Measurements from ENCODE around the gene RAD51. TPM values are rescaled to one million over a fixed set of nuclear protein-coding genes. Genes with fewer than 3 reads are reported as not detected.

The RAD51 gene
- total RNA-seq, 4 donors from 2014 or later, result 3.0 TPM; not detected in 3

DNA sequence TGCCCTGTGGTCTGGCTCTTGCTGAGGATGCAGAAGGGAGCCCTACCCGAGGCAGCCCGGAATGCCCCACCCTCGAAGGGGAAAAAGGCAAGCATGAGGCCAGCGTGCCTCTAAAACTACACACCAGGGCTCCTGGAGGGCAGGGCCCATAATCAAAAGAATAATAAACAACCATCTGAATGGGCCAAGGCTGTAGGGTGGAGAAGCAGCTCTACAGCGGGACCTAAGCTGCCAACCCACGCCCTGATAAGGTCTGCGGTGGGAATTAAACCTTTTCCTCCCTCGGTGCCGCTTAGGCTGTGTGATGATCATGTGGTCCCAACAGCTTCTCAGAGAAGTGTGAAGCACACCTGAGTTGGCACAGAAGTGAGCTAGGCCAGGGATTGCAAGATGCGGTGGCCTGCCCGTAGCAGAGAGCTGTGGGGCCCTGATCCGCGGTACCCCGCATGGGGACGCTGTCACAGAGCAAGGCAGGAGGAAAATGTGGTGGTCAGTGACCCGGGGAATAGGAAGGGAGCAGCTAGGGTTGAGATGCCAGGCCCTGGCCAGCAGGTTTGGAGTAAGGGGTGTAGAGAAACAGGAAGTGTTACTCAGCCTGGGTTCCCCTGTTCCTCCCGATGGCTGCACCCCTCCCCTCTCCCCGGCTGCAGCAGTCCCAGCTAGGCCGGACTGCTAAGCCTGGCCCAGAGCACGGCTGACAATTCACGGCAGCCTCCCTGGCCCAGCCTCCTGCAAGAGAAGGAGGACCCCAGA, 73.7 kb downstream of the RAD51 start:
- Histone ChIP-seq H3K27ac (peak overlapping the region in 3 of 4 donors; percentile 42 to 66 (median 51)), H3K4me3 (no peak overlapping the region)

DNA sequence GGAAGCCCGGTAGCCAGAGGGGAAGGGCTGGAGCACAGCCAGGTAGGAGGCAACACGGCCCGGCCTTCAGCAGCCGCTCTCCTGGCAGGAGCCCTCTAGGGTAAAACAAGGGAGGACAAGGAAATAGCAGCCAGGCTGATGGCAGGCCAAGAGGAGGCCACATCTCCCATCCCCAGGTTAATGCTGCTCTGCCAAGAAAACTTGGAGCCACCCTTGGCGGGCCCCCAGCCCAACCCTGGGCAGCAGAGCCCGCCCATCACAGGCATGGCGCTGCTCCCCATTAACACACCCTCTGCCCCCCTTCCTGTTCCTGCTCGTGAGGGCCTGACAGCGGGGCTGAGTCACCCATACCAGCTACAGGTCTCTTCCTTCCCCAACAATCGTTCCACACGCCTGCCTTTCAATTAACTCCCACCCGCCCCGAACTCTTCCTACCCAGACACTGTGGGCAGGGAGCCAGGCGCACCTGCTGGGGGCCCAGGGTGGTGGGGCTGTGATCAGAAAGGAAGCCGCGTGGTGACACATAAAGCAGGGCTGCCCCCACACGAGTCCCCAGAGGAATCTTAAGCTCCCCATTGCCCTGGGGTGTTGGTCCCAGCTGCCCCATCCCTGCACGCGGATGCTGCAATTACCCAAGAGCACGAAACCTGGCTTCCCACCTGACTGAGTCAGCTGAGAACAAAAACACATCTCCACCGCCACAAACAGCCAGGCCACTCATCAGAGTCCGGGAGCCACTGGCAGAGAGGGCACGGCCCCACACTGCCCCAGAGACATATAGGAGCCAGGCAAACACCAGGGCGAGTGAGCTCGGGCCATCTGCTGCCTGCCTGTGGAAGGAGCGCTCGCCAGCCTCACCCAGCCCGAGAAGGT, 74.5 kb downstream of the RAD51 start, which contains the start of gene C15orf62:
Gene C15orf62 (plus strand): TSS at position 707 of the 873 bp plus-strand sequence. CDS start 516 bp downstream, outside the sequence.
- Histone ChIP-seq H3K9me3 (no peaks in the 10 kb centered on the region), H3K27me3 (no peaks in the 10 kb centered on the region), H3K4me1 (peaks cover 0 to 42% (median 9%) of the 10 kb centered on the region in 3 donors), H3K4me3 (no peak within 1 kb of the TSS), H3K27ac (peak within 1 kb of the TSS in 3 of 4 donors; percentile 42 to 66 (median 51)), H3K36me3 (peaks cover 0 to 76% of the 10 kb centered on the region in 2 donors)
- ATAC-seq, result no peak
- WGBS, 2 donors (ENCODE audit: low coverage in 1 of 2), result 60 to 70% methylated on average over 3 to 6 of the region's 28 CpGs
- TF ChIP-seq POLR2AphosphoS5 (IDR thresholded peaks at IDR 0.05) (no peak), POLR2A (IDR thresholded peaks at IDR 0.05) (no peak), EP300 (IDR thresholded peaks at IDR 0.05) (no peak)
- TF ChIP-seq, protein P1, sequence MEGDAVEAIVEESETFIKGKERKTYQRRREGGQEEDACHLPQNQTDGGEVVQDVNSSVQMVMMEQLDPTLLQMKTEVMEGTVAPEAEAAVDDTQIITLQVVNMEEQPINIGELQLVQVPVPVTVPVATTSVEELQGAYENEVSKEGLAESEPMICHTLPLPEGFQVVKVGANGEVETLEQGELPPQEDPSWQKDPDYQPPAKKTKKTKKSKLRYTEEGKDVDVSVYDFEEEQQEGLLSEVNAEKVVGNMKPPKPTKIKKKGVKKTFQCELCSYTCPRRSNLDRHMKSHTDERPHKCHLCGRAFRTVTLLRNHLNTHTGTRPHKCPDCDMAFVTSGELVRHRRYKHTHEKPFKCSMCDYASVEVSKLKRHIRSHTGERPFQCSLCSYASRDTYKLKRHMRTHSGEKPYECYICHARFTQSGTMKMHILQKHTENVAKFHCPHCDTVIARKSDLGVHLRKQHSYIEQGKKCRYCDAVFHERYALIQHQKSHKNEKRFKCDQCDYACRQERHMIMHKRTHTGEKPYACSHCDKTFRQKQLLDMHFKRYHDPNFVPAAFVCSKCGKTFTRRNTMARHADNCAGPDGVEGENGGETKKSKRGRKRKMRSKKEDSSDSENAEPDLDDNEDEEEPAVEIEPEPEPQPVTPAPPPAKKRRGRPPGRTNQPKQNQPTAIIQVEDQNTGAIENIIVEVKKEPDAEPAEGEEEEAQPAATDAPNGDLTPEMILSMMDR (IDR thresholded peaks at IDR 0.05), result no peak

More for the DNA sequence above, 73.7 kb downstream of the RAD51 start:
- 67 to 80% methylated on average over 1 to 3 of the region's 21 CpGs for WGBS, 2 donors (ENCODE audit: low coverage in 1 of 2)
- no peak for TF ChIP-seq POLR2A (IDR thresholded peaks at IDR 0.05)
- TF ChIP-seq EP300 (IDR thresholded peaks at IDR 0.05), result no peak
- TF ChIP-seq, protein P1 (IDR thresholded peaks at IDR 0.05), result no peak
- TF ChIP-seq POLR2AphosphoS5 (IDR thresholded peaks at IDR 0.05), result no peak
- Histone ChIP-seq H3K27me3 (no peaks in the 10 kb centered on the region), H3K4me1 (peaks cover 0 to 50% (median 12%) of the 10 kb centered on the region in 3 donors), H3K9me3 (no peaks in the 10 kb centered on the region), H3K36me3 (peaks cover 0 to 67% of the 10 kb centered on the region in 2 donors)
- ATAC-seq, result no peak

DNA sequence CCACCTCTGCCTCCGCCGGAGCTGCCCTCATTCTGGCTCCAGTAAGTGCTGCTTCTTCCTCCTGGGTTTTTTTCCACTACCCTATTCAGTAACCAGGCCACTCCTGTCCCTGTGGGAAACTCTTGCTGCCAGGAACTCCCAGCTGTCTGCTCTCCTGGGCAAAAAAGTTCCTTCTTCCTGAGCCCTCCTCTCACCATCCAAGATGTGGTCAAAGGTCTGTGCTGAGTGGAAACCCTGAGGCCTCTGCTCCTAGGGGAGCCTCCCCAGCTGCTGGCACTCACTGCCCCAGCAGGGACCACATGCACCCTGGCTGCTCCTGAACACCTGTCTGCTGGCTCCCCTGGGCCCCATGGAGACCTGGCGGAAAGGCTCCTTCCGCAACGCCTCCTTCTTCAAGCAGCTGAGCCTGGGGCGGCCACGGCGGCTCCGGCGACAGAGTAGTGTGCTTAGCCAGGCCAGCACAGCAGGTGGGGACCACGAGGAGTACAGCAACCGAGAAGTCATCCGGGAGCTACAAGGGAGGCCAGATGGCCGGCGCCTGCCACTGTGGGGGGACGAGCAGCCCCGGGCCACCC, 75.3 kb downstream of the RAD51 start:
- WGBS, 2 donors (ENCODE audit: low coverage in 1 of 2), result 80% methylated on average over 2 of the region's 17 CpGs; no CpG with 5 or more reads in 1 of the 2 donors
- Histone ChIP-seq H3K4me1 (peaks cover 0 to 34% (median 4%) of the 10 kb centered on the region in 3 donors), H3K36me3 (peaks cover 0 to 83% of the 10 kb centered on the region in 2 donors), H3K4me3 (no peak overlapping the region), H3K27ac (peak overlapping the region in 3 of 4 donors; percentile 42 to 66 (median 51)), H3K27me3 (no peaks in the 10 kb centered on the region), H3K9me3 (no peaks in the 10 kb centered on the region)
- ATAC-seq, result no peak
- no peak for TF ChIP-seq POLR2AphosphoS5 (IDR thresholded peaks at IDR 0.05)
- TF ChIP-seq EP300 (IDR thresholded peaks at IDR 0.05), result no peak
- TF ChIP-seq, protein P1 (IDR thresholded peaks at IDR 0.05), result no peak
- TF ChIP-seq POLR2A (IDR thresholded peaks at IDR 0.05), result no peak

DNA sequence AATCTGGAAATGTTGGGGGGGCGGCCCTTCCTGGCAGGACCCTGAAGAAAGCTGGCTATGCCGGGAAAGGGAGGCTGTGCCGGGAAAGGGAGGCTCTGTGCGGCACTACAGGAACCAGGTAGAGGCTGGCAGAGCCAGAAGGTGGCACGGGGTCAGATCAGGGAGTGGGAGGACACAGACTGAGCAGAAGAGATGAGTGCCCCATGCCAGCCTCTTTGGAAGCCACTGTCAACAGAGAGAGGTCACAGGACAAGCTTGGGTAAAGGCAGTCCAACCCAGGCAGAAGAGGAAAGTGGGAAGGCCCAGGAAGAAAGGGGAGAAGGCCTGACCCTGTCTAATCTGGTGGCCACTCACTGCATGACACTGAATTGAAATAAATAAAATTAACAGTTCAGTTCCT, 76.3 kb downstream of the RAD51 start:
- Histone ChIP-seq H3K4me3 (no peak overlapping the region), H3K36me3 (peaks cover 0 to 93% of the 10 kb centered on the region in 2 donors), H3K9me3 (no peaks in the 10 kb centered on the region), H3K27me3 (no peaks in the 10 kb centered on the region), H3K4me1 (peaks cover 0 to 24% (median 0%) of the 10 kb centered on the region in 3 donors), H3K27ac (no peak overlapping the region)
- 94 to 100% methylated on average over 2 to 3 of the region's 5 CpGs for WGBS, 2 donors (ENCODE audit: low coverage in 1 of 2)
- ATAC-seq, result no peak
- TF ChIP-seq, protein P1 (IDR thresholded peaks at IDR 0.05), result no peak
- TF ChIP-seq POLR2A (IDR thresholded peaks at IDR 0.05) (no peak), EP300 (IDR thresholded peaks at IDR 0.05) (no peak), POLR2AphosphoS5 (IDR thresholded peaks at IDR 0.05) (no peak)
